Measurements from ENCODE around the gene NUMBL. TPM values are rescaled to one million over a fixed set of nuclear protein-coding genes. Genes with fewer than 3 reads are reported as not detected.

Gene NUMBL
- total and polyA plus RNA-seq, 9 of the 15 experiments (the other 6 are each of a cell fraction or from before 2014, with no cell fraction given) = 0.39 to 38.6 (median 6.6) TPM

- 0 out of 2 replicates have a peak, but pooled peaks have one; percentile 19 for TF ChIP-seq ZBTB26 (CRISPR knock-in tag; IDR thresholded peaks at IDR 0.05)
- TF ChIP-seq SP2 (IDR thresholded peaks at IDR 0.05; ENCODE audit: extremely low read depth, low read depth, low read length, poor library complexity, severe bottlenecking) = peak; percentile 85
- TF ChIP-seq NFYB (IDR thresholded peaks at IDR 0.05; ENCODE audit: extremely low read depth, insufficient read length) = peak; percentile 79
- TF ChIP-seq, protein P1, sequence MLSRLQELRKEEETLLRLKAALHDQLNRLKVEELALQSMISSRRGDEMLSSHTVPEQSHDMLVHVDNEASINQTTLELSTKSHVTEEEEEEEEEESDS (CRISPR knock-in tag; IDR thresholded peaks at IDR 0.05) = no peak
- TF ChIP-seq ZNF274 (IDR thresholded peaks at IDR 0.05; ENCODE audit: borderline replicate concordance, low read depth, low read length) = no peak
- no peak for TF ChIP-seq KAT8 (IDR thresholded peaks at IDR 0.05; ENCODE audit: low read depth)
- TF ChIP-seq NEUROD1 (IDR thresholded peaks at IDR 0.05; ENCODE audit: borderline replicate concordance, low read depth, low read length, partially characterized antibody) = peak; percentile 61
- no peak for TF ChIP-seq FOXA3 (CRISPR knock-in tag; conservative IDR thresholded peaks at IDR 0.05 in 1 of 2, IDR thresholded peaks at IDR 0.05 in 1 of 2)
- no peak for TF ChIP-seq GTF2B (IDR thresholded peaks at IDR 0.05; ENCODE audit: extremely low read depth, insufficient read length)
- no peak for TF ChIP-seq LARP7 (IDR thresholded peaks at IDR 0.05)
- TF ChIP-seq RCOR1 (IDR thresholded peaks at IDR 0.05; ENCODE audit: borderline replicate concordance in 1 of 2, low read depth in 2 of 2, low read length in 2 of 2) = peak in 1 of 2 experiments; percentile 17; a peak in 1 of 4 replicates
- TF ChIP-seq SIN3A (IDR thresholded peaks at IDR 0.05; ENCODE audit: borderline replicate concordance in 2 of 2, control insufficient read depth in 1 of 2, low read depth in 2 of 2, low read length in 2 of 2) = peak in 1 of 2 experiments; percentile 23; a peak in 1 of 4 replicates
- peak; percentile 78 for TF ChIP-seq RBM25 (IDR thresholded peaks at IDR 0.05; ENCODE audit: low read depth, low read length, severe bottlenecking)
- no peak for TF ChIP-seq ZNF318 (IDR thresholded peaks at IDR 0.05; ENCODE audit: borderline replicate concordance in 1 of 2, low read depth in 1 of 2)
- no peak for TF ChIP-seq BRF1 (IDR thresholded peaks at IDR 0.05; ENCODE audit: borderline replicate concordance, extremely low read depth, insufficient read length)
Observed at GRCh38 chr19:40714441-40715299, 24.2 kb upstream of the NUMBL start (continued).

Measured in K562 (cell line).